ELF-1 (cell line): ENCODE results near the gene CBX2.
A peak's percentile ranks its signal among the peaks of the same experiment; 100 is the strongest.

Source experiments
- DNase-seq: peaks from one replicate; pipeline ENCODE4 v3.0.0-alpha.2; 2016; ENCODE audit warnings: low read depth, low spot score

CBX2 gene

GRCh38 chr17:79826841-79827578, 49.1 kb downstream of the CBX2 start:
- DNase-seq, result no peak

- no peak for DNase-seq
These were observed 51.1 kb downstream of the CBX2 start for GRCh38 chr17:79829004-79829403.

GRCh38 chr17:79829457-79829856, 51.5 kb downstream of the CBX2 start:
- DNase-seq, result no peak

DNA sequence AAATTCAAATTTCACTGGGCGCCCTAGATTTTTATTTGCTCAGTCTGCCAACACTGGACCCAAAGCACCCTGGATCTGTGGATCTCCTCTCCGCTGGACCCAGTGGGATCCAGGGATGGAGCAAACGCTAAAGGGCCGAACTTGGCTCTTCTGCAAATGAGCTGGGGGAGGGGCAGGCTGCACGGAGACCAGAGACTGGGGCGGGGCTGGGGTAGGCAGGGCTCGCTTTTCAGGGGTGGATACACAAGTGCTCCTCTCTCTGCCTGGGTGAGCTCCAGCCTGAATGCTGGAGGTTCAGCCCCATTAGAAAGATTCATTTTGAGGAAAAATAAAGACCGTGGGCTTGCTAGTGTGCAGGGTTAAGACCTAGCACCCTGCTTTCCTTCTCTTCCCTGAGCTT, 52.4 kb downstream of the CBX2 start:
- no peak for DNase-seq

GRCh38 chr17:79830763-79831264, 52.9 kb downstream of the CBX2 start:
- DNase-seq, result no peak

DNA sequence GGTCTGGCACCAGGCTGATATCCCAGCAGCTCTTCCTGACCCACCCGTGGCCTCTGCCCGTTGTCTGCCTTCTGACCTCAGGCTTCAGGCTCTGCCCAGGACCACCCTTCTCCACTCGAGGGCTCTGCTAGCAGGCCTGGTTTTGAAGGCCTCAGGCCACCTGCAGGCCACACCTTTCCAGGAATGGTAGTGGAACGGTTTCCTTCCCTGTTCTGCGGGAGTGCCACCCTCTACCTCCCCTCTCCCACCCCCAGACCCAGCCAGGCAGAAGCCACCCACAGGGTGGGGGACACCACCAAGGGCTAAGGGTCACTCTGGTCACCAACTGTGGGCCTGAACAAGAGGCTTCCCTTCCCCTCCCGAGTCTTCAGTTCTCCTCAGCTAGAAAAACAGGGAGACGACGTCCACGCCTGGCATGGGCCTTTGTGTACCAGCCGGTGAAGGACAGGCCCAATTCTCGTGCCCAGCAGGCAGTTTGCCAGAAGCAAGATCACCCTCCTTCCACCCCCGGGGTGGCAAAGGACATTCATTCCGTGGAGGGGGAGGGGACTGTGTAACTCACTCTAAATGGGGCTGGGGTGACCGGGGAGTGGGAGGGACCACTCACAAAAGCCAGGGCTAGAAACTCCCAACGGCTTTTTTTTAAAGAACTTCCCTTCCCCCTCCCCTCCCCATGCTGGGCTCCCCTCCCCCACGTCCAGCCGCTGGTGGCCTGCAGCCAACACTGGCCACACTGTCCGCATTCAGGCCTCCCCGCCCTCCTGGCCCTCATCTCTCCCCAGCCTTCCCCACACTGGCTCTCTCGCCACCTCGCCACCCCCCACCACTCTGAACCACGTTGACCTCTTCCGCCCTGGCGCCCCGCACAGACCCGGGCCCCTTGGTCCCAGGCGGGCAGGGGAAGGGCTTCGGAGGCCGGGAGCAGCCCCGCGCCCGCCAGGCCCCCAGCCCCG, 53.6 kb downstream of the CBX2 start:
- no peak for DNase-seq

GRCh38 chr17:79832218-79833109, 54.5 kb downstream of the CBX2 start:
- DNase-seq, result no peak

DNA sequence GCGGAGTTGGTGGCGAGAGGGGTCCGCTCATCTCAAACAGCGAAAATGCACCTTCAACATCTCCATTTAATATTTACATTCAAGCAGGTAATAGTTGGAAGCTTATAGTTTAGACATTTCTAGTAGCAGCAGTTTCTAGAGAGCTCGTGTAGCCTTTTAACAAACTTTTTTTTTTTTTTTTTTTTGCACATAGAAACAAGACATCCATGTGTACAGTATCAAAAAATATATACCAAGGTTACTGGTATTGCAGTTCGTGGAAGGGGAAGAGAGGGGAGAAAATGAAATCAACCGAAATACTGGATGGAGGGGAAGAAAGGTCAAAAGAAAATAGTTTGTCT, 55.1 kb downstream of the CBX2 start:
- DNase-seq, result peak; percentile 27

DNA sequence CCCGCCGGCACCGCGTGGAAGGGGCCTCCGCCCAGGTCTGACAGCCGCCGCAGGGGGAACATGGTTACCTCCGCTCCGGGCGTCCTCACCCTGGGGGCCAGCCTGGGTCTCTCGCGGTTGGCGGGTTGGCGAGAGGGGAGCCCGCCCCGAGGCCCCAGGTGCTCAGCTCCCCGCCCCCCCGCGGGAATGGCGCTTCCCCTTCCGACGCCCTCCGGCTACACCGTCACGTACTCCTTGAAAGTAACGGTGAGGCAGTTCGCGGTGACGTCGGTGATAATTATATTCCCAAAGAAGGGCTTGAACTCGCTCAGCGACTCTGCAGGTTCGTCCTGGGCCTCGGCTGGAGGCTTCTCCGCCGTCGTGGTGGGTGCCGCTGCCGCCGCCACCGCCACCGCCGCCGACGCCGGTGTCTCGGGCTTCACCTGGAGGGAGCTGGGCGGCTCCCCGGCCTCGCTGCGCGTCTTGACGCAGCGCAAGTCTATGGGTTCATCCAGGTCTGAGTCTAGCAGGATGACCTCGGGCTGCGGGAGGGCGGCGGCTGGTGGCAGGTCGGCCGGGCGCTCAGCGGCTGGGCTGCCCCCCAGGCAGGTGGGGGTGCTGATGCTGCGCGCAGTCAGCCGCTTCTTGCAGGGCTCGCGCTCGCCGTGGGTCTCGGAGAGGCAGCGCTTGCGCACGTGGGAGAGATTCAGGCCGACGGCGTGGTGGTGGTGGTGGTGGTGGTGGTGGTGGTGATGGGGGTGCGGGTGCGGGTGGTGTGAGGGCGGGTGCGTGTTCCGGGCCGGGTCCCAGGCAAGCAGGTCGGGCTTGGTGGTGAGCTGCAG, 56.0 kb downstream of the CBX2 start:
- DNase-seq, result peak; percentile 49

GRCh38 chr17:79834565-79835469, 56.9 kb downstream of the CBX2 start:
- DNase-seq, result peak; percentile 86

GRCh38 chr17:79835470-79835899, 57.5 kb downstream of the CBX2 start:
- DNase-seq, result peak; percentile 66

GRCh38 chr17:79835953-79836509, 58.1 kb downstream of the CBX2 start:
- DNase-seq, result peak; percentile 99

DNA sequence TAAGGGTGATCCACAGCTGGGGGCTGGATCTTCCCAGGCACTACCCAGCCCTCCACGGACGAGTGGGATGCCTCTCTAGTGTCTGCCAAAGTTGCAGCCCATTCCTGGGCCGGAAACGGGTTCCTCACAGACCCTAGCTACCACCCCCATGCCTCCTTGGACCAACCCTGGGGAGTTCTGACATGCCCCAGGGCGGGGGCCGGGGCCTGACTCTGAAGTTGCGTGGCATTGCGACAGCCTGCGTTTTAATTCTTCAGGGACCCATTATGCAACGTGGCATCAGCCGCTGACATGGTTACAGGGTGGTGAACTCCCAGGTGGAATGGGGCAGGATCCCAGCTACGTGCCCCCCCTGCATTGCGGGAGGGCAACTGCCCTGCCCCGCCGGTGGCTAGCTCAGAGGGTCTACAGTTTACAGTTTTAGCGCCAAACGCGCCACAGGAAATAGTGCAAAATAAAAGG, 58.6 kb downstream of the CBX2 start:
- no peak for DNase-seq

- DNase-seq, result peak; percentile 46
These were observed 59.3 kb downstream of the CBX2 start for GRCh38 chr17:79836972-79837887.
